Lung (tissue), 12 donors: ENCODE measurements around the gene CDC73. TPM values are rescaled to one million over a fixed set of nuclear protein-coding genes. Genes with fewer than 3 reads are reported as not detected.

Experiments
- ATAC-seq: fragments of 200-7000 bp; cut with Tn5 transposase; one replicate; pipeline ENCODE4 v1.9.1; 2020; ENCODE audit warnings: moderate number of reproducible peaks; ENCODE audit not compliant: insufficient read depth, low FRiP score
- DNase-seq, 3 donors: peaks; one replicate each; pipeline ENCODE4 v3.0.0-alpha.2; 2013 to 2017
- H3K27ac ChIP-seq, 2 donors: one replicate each; pipeline ENCODE4 v1.5.1; 2013; ENCODE audit warnings: mild to moderate bottlenecking in 2 of 2, moderate library complexity in 2 of 2, control low read depth in 1 of 2, inconsistent platforms in 1 of 2, low read depth in 1 of 2, low read length in 1 of 2
- H3K27me3 ChIP-seq, 3 donors: one replicate each; pipeline ENCODE4 v1.5.1; 2013; ENCODE audit warnings: low read length in 2 of 3; ENCODE audit not compliant: control insufficient read depth in 3 of 3, insufficient read depth in 3 of 3
- H3K36me3 ChIP-seq, 4 donors: one replicate each; pipeline ENCODE4 v1.5.1; 2013; ENCODE audit warnings: low read length in 4 of 4, mild to moderate bottlenecking in 1 of 4, moderate library complexity in 1 of 4; ENCODE audit not compliant: control insufficient read depth in 4 of 4, insufficient read depth in 4 of 4
- H3K4me1 ChIP-seq, 5 donors: one replicate each; pipeline ENCODE4 v1.5.1; 2013; ENCODE audit warnings: low read length in 5 of 5, mild to moderate bottlenecking in 2 of 5, moderate library complexity in 1 of 5; ENCODE audit not compliant: control insufficient read depth in 5 of 5, insufficient read depth in 5 of 5
- H3K4me3 ChIP-seq: one replicate; pipeline ENCODE4 v1.5.1; 2013; ENCODE audit warnings: mild to moderate bottlenecking, control low read depth, moderate library complexity
- H3K9ac ChIP-seq, 2 donors: one replicate each; pipeline ENCODE4 v1.5.1; 2013; ENCODE audit warnings: low read length in 2 of 2, control low read depth in 1 of 2; ENCODE audit not compliant: insufficient read depth in 1 of 2
- H3K9me3 ChIP-seq, 4 donors: one replicate each; pipeline ENCODE4 v1.5.1; 2013; ENCODE audit warnings: low read length in 3 of 4, mild to moderate bottlenecking in 1 of 4, moderate library complexity in 1 of 4; ENCODE audit not compliant: control insufficient read depth in 4 of 4, insufficient read depth in 3 of 4
- CTCF ChIP-seq: IDR thresholded peaks from 2 replicates; pipeline ENCODE4 v1.5.1; 2012; ENCODE audit warnings: mild to moderate bottlenecking; ENCODE audit errors: control extremely low read depth, extremely low read depth
- WGBS, 2 donors: extraction: QIAGEN DNeasy Blood & Tissue Kit; methylation state at CpG; one replicate each; pipeline ENCODE4 v1.1.7; 2013; 5-methylcytosine and 5-hydroxymethylcytosine counted together
- polyA plus RNA-seq, 2 donors: library from polyadenylated mRNA; stranded (reverse); fragments of 200-250 nt; gene quantifications; one replicate each; pipeline ENCODE4 v1.2.1, GENCODE V29; 2013
- total RNA-seq, 2 donors: library from RNA; depleted of rRNA in 1 of 2; stranded (reverse); fragments of >200 nt in 1 of 2; gene quantifications; one replicate each; pipeline ENCODE4 v1.2.1, GENCODE V29; 2014 to 2021
- donor health status: control.
- donor health status: control.
- donor health status: Bipolar disorder and iron deficiency.
- donor health status: healthy.
- donor health status: DM: yes; HTN: yes; CAD: no.

Gene CDC73
- total and polyA plus RNA-seq, 4 donors: 7.8 to 64.2 (median 34.5) TPM

GRCh38 chr1:193181985-193182384, 60.2 kb downstream of the CDC73 start:
- Histone ChIP-seq H3K9me3 (no peaks in the 10 kb centered on the region), H3K36me3 (peaks cover 0 to 13% (median 4%) of the 10 kb centered on the region in 4 donors), H3K4me1 (peaks cover 0 to 27% (median 6%) of the 10 kb centered on the region in 5 donors), H3K27ac (no peak overlapping the region), H3K9ac (no peak overlapping the region), H3K4me3 (no peak overlapping the region), H3K27me3 (no peaks in the 10 kb centered on the region)
- WGBS, 2 donors: 68 to 75% methylated on average over 2 of the region's 2 CpGs
- TF ChIP-seq CTCF: no peak
- ATAC-seq (no peak), DNase-seq (peak in 1 of 3 donors; percentile 24)

DNA sequence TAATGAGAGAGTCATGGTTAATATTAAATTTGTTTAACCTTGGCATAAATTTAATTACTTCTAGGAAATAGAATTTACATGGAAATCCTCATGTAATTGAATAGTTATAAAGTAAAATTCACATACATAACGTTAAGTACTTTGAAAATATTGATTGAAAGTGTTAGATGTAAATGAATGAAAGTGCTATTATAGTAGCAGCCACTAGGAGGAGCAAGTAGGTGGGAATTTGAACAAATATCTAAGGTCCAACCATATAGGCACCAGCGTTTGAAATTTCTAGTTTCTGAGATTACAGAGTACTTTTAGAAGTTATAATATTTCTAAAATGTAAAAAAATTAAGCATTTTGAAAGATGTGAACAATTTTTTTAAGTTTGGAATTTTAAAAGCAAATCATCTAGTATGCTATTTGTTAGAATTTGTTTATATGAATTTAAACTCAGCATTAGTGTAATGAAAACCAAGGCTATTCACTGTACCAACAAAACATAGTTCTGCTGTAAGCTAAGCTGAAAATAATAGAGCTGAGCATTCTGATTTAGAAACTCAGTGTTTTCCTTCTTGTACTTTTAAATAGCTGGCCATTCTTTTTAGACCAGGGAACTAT, 61.3 kb downstream of the CDC73 start:
- Histone ChIP-seq H3K4me3 (no peak overlapping the region), H3K27ac (no peak overlapping the region), H3K36me3 (peaks cover 0 to 13% (median 4%) of the 10 kb centered on the region in 4 donors), H3K9me3 (no peaks in the 10 kb centered on the region), H3K27me3 (no peaks in the 10 kb centered on the region), H3K4me1 (peaks cover 0 to 39% (median 6%) of the 10 kb centered on the region in 5 donors), H3K9ac (peak overlapping the region in 1 of 2 donors; percentile 97)
- DNase-seq (peak in 2 of 3 donors; percentile 85 to 88), ATAC-seq (peak; percentile 81)
- peak; percentile 76 for TF ChIP-seq CTCF
- WGBS, 2 donors: 1 to 2% methylated on average over 2 of the region's 2 CpGs

GRCh38 chr1:193184776-193185175, 62.9 kb downstream of the CDC73 start:
- Histone ChIP-seq H3K27ac (peak overlapping the region in 1 of 2 donors; percentile 60), H3K4me3 (no peak overlapping the region), H3K27me3 (no peaks in the 10 kb centered on the region), H3K9me3 (no peaks in the 10 kb centered on the region), H3K9ac (peak overlapping the region; percentile 49 to 97), H3K36me3 (peaks cover 0 to 13% (median 4%) of the 10 kb centered on the region in 4 donors), H3K4me1 (peaks cover 0 to 42% (median 4%) of the 10 kb centered on the region in 5 donors)
- TF ChIP-seq CTCF: no peak
- 72 to 76% methylated on average over 1 of the region's 1 CpG for WGBS, 2 donors
- DNase-seq: peak in 2 of 3 donors; percentile 28 to 45
- ATAC-seq: no peak
